Mesothelial cell of epicardium (in vitro differentiated cells): Measurements from ENCODE around the gene NEU2. TPM values are rescaled to one million over a fixed set of nuclear protein-coding genes. Genes with fewer than 3 reads are reported as not detected.
A peak's percentile ranks its signal among the peaks of the same experiment; 100 is the strongest.

ENCODE experiments used
- DNase-seq, 2 experiments: peaks; one replicate each; pipeline ENCODE4 v3.0.0; 2021; ENCODE audit warnings: low spot score in 2 of 2; ENCODE audit not compliant: unreplicated experiment in 2 of 2
- H3K27ac Mint-ChIP-seq: 2 replicates; pipeline ENCODE4 v1.8.0; 2021; ENCODE audit warnings: mixed read lengths
- H3K27me3 Mint-ChIP-seq: 2 replicates; pipeline ENCODE4 v1.8.0; 2021; ENCODE audit warnings: low read depth, mixed read lengths
- H3K36me3 Mint-ChIP-seq: 2 replicates; pipeline ENCODE4 v1.8.0; 2021; ENCODE audit warnings: mixed read lengths
- H3K4me1 Mint-ChIP-seq: 2 replicates; pipeline ENCODE4 v1.8.0; 2021; ENCODE audit warnings: mixed read lengths
- H3K4me3 Mint-ChIP-seq: 2 replicates; pipeline ENCODE4 v1.8.0; 2021; ENCODE audit warnings: mild to moderate bottlenecking, moderate library complexity, mixed read lengths
- H3K9me3 Mint-ChIP-seq: 2 replicates; pipeline ENCODE4 v1.8.0; 2021; ENCODE audit warnings: mixed read lengths
- CTCF ChIP-seq: fragments of 200-600 bp; sonication (generic); IDR thresholded peaks from one replicate; pipeline ENCODE4 v1.5.0; 2021; ENCODE audit warnings: antibody characterized with exemption; ENCODE audit not compliant: unreplicated experiment
- total RNA-seq: library from RNA; stranded (reverse); gene quantifications from 3 replicates; pipeline ENCODE4 v1.2.1, GENCODE V29; 2021

Gene NEU2
- total RNA-seq, 1 donor from 2014 or later = not detected

GRCh38 chr2:232993231-232993821 lies 39.1 kb upstream of the NEU2 start:
- H3K36me3 Mint-ChIP-seq = no peaks in the 10 kb centered on the region
- H3K9me3 Mint-ChIP-seq = peaks cover 12% of the 10 kb centered on the region
- H3K27ac Mint-ChIP-seq = no peak overlapping the region
- H3K27me3 Mint-ChIP-seq = peaks cover 4% of the 10 kb centered on the region
- no peak for DNase-seq
- H3K4me3 Mint-ChIP-seq = no peak overlapping the region
- peaks cover 6% of the 10 kb centered on the region for H3K4me1 Mint-ChIP-seq
- no peak for TF ChIP-seq CTCF

DNA sequence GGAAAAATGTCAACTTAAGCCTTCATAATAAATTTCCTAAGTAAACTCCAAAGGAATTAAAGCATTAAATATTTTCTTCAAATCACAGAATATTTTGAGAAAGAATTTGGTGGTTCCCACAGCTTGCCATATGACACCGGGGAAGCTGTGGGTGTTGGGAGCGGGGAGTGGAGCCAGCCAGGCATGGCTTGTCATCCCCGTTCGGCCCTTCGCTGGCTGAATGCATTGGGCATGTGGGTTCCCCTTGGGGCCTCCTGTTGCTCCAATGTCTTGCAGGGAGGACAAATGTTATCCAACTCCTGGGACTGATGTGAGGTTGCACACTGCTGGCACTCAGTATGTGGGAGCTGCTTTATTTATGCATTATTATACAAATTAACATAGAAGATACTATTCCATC lies 38.0 kb upstream of the NEU2 start:
- TF ChIP-seq CTCF = no peak
- Mint-ChIP-seq H3K9me3 (peaks cover 12% of the 10 kb centered on the region), H3K4me1 (no peaks in the 10 kb centered on the region), H3K27ac (no peak overlapping the region), H3K4me3 (no peak overlapping the region), H3K36me3 (no peaks in the 10 kb centered on the region), H3K27me3 (peaks cover under 1% of the 10 kb centered on the region)
- DNase-seq = no peak

DNA sequence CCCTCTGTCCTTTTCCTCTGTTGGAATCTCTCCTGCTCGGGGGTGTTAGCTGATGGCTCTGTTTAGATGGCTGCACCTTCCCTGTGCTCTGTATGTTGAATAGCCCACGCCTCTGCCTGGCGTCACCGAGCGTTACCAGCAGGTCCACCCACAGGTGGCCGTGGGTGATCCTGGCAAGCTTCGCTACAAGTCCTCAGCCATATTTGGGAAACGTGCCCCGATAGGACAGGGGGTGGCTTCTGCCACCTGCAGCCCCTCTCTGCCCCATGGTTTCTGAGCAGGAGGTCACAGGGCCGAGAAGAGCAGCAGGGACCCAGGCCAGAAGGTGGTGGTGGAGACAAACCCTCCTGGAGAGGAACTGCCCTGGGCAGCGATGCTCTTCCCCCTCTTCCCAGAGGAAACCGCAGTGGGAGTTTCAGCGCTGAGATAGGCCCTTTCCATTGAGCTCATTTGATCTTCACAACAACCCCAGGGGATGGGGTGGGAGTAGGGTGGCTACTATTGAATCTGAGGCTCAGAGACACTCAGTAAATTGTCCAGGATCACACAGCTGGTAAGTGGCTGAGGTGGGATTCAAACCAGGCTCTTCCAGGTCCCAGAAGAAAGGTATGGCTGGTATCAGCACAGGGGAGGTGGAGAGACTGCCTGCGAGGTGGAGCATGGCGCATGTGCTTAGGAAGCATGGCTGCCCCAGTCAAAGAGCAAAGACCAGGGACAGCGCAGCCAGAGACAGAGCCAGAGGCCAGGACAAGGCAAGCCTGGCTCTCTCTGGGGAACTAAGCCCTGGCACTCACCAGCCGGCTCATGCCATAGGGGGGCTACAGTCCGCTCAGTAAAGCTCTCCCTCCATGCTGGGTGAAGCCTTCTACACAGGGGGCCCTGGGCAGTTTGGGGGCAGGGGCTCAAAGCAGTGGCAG lies 34.5 kb upstream of the NEU2 start:
- Mint-ChIP-seq H3K4me1 (no peaks in the 10 kb centered on the region), H3K9me3 (peaks cover 8% of the 10 kb centered on the region), H3K27ac (no peak overlapping the region), H3K27me3 (no peaks in the 10 kb centered on the region), H3K4me3 (no peak overlapping the region), H3K36me3 (no peaks in the 10 kb centered on the region)
- peak in 1 of 2 experiments; percentile 31 for DNase-seq
- TF ChIP-seq CTCF = no peak

GRCh38 chr2:232998666-232998985 lies 33.8 kb upstream of the NEU2 start:
- no peaks in the 10 kb centered on the region for H3K36me3 Mint-ChIP-seq
- no peak overlapping the region for H3K27ac Mint-ChIP-seq
- H3K9me3 Mint-ChIP-seq = peaks cover 2% of the 10 kb centered on the region
- no peak for DNase-seq
- H3K4me1 Mint-ChIP-seq = no peaks in the 10 kb centered on the region
- no peak overlapping the region for H3K4me3 Mint-ChIP-seq
- H3K27me3 Mint-ChIP-seq = peaks cover 3% of the 10 kb centered on the region
- no peak for TF ChIP-seq CTCF

GRCh38 chr2:232999354-232999753 lies 33.1 kb upstream of the NEU2 start:
- no peak for TF ChIP-seq CTCF
- peaks cover 3% of the 10 kb centered on the region for H3K27me3 Mint-ChIP-seq
- H3K4me3 Mint-ChIP-seq = no peak overlapping the region
- peak in 1 of 2 experiments; percentile 25 for DNase-seq
- no peaks in the 10 kb centered on the region for H3K36me3 Mint-ChIP-seq
- H3K4me1 Mint-ChIP-seq = no peaks in the 10 kb centered on the region
- no peak overlapping the region for H3K27ac Mint-ChIP-seq
- H3K9me3 Mint-ChIP-seq = no peaks in the 10 kb centered on the region
